GDM1 (cell line): ENCODE results near the gene TRIM71.
A peak's percentile ranks its signal among the peaks of the same experiment; 100 is the strongest.
"Not testable (repeated sequence)": the region's sequence is repeated elsewhere in the genome, so short reads cannot be mapped to it uniquely, and the experiment has no call there.

ENCODE experiments used
- DNase-seq: peaks from one replicate; lab custom pipeline; 2025; lab: John Stamatoyannopoulos, UW

TRIM71 gene

DNA sequence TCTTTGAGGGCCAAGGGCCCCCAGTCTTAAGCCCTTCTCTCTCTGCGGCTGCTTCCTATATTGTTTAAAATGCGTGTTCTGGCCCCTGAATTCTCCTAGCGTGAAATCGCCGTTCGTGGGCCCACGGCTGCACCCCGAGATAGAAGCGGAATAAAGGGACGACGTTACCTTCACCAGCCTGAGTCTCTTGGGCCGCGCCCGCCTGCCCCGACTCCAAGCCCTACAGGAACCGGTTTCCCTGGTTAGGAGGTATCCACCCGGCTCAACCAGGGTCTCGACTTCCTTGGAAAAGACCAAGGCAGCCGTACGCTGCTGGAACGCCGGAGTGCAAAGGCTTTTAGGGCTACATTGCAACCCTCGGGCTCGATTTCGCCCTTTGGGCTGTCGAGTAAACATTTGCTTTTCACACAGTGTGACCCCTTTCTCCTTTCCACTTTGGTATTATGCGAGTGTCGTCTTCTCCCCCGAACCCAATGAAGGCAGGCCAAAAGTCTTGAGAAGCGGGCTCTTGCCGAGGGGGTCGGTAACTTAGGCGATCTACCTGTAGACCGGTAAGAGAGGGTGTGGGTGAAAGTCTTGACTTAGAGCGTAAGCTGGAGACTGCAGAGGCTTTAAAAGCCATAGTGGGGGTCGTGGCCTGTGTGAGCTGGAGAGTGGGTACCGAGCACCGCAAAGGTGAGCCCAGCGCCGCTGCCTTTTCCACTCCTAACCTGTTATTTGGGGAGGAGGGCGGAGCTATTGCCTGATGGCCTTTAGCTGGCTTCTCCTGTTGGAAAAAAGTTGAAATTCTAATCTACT lies 2.0 kb downstream of the TRIM71 start:
- no peak for DNase-seq

DNA sequence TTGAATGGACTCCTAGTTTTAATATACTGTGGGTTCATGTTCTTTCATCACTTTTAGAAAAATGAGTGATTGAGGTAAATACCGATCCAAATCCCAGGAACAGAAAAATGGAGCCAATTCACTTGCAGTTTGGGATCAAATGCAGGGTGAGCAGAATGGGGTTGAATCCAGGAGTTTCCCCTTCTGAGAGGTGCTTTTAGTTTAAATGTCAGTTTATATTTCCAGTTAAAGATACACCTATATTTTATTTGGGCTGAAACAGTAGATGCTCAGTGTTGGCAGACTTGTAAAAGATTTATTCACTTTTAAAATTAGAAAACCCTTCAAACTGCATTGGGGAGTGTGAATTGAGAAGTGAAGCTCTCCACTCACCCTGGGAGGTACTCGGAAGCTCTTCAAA lies 2.6 kb downstream of the TRIM71 start:
- no peak for DNase-seq

DNA sequence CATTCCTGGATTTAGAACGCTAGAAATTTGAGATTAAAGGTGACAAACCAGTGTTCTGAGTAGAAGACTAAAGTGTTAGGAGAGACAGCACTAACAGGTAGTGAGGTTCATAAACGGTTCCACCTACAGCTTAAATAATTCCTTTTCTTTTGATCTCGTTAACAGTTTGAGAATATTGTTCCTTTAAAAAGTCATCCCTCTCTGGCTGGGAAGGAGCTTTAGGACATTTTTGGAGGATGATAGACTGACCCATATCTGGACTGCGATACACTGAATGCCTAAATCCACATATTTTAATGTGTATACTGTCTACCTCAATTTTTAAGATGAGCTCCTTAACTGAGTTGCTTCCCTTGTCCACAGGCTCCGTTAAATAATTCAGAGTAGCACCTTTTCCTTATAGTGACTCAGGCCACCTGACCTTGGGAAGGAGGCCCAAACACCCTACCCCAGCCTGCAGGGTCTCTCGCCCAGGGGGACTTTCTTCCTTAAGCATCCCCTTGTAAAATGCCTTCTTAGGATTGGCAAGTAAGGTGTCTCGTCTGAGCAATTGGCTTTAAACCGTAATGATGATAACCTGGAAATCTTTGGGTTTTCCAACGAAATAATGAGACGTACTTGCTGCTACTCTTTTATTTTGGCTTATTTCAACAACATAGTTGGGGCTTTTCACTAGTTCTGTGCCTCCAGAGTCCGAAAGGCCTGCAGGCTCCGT lies 3.3 kb downstream of the TRIM71 start:
- DNase-seq = no peak

DNA sequence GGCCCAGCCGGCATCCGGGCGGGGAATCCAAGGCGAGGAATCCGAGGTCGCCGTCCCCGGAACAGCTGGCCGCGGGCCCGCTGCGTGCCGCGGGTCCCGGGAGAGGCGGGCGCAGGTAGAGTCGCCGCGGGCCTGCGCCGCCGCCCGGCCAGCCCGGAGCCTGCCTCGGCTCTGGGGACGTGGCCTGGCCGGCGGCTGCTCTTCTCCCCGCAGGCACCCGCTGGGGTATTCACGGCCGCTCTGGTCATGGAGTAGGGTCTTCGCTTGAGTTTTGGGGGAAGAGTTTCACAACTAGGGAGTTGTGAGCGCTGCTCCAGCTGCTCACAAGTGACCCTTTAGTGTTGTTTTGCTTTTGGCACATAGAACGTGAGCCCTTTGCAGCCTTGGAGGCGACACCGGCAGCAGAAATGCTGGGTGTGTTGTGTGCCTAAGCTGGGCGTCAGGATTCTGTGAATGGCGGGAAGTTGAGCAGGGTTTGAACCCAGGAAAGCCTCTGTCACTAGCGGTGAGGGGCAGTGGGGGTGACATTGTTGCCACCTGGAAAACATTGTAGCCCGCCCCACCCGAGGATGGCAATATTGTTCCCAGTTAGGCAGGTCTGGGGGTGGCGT lies 4.0 kb downstream of the TRIM71 start:
- no peak for DNase-seq

DNA sequence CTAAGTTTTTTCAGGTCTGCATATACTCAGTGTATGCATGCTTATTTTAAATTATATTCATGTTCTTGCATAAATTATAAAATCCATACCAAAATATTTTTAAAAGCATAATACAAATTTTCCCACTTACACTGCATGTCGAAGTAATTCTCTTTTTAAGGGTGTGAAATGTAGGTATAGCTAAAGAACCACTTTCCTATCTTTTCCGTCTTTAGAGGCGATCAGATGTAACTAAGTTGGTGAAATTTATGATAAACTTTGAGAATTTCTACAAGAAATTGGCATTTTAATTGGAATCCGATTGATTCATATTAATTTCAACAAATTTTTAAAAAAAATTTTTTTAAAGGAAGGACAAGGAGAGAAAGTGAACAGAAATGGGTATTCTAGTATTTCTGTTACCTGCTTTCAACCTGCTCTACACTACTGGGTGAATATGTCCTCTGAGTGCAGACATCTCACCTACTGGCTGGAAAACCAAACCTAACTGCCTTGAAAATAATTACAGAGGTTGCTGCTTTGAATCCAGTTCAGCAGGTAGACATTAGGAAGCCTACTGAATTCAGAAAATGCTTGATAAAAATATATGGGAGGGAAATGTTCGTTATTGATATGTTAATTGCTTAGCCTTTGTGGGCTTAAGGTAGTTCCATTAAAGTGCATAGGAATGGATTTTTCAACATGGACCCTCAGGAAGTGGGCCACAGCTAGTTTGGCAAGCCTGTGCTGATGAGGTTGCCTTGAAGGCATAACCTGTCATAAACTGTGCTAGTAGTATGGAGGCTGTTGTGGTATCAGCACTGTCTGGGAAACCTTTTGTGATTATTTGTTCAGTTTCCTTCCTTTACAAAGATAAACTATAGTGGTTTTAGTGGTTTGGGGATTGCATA lies 5.1 kb downstream of the TRIM71 start:
- no peak for DNase-seq

DNA sequence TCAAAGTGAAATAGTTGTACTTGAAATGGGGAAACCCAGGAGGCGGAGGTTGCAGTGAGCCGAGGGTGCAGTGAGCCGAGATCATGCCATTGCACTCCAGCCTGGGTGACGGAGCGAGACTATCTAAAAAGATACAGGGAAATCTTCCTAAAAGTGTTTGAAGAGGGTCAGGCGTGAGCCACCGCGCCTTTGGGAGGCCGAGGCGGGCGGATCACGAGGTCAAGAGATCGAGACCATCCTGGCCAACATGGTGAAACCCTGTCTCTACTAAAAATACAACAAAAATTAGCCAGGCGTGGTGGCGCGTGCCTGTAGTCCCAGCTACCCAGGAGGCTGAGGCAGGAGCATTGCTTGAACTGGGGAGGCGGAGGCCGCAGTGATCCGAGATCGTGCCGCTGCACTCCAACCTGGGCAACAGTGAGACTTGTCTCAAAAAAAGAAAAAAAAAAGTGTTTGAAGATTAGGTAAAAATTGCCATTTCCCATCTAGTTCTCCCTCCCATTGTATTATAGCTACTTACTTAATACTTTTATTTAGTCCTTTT lies 5.9 kb downstream of the TRIM71 start:
- DNase-seq = not testable (repeated sequence)

DNA sequence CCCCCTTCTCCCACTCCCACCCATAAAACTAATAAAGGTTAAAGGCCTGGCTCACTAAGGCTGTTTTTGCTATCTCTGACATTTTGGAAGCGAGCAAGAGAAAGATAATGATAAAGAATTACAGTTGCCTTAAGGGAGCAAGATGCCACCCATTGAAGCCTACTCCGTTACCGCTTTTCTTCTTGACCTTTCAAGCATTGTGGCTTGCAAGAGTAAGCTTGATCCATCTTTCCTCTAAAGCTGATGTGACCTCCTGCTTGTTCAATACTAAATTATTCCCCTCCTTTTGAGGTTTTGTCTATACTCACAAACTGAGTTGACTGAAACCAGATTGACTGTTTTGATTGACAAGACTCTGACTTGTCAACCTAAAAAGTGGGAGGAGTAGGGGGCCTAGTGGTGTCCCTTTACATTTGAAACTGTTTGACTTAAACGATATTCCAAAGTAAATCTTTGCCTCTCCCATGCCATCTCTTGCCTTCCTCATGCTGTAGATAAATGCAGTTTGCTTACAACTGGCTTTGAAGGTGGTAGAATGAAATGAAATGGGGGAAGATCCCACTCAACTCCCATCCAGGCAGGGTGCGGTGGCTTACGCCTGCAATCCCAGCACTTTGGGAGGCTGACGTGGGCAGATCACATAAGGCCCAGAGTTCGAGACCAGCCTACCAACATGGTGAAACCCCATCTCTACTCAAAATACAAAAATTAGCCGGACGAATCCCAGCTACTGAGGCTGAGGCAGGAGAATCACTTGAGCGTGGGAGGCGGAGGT lies 8.0 kb downstream of the TRIM71 start:
- no peak for DNase-seq

DNA sequence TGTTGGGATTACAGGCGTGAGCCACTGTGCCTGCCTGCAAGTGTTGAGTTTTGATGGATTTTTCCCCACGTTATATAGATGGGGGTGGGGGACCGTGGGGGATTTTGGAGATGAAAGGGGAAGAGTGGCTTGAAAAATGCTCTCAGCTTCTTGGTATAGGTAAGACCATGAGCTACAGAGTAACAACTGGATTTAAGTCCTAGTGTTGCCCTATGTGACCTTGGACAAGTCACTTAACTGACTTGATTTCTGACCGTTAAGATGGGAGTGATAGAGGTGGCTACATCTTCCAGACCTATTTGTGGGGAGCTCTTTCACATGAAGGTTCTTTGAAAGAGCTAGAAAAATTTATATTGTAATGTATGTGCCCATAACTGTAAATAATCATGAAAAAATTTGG lies 13.3 kb downstream of the TRIM71 start:
- DNase-seq = no peak

DNA sequence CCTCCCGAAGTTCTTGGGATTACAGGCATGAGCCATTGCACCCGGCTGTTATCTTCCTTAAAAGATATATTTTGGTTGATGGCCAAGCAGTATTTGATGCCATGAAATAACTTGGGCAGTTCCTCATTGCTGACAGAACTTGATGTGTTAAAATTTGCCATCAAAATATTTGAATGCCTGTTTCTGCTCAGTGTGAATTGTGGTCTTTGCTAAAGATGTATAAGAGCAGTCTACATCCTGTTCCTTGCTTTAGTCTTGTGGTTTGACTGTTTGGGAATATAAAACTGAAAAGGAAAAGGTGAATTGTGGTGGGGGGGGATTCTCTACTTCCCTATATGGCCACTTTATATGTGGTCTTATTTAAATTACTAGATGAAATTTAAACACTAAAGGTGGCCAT lies 14.0 kb downstream of the TRIM71 start:
- DNase-seq = peak; percentile 65

DNA sequence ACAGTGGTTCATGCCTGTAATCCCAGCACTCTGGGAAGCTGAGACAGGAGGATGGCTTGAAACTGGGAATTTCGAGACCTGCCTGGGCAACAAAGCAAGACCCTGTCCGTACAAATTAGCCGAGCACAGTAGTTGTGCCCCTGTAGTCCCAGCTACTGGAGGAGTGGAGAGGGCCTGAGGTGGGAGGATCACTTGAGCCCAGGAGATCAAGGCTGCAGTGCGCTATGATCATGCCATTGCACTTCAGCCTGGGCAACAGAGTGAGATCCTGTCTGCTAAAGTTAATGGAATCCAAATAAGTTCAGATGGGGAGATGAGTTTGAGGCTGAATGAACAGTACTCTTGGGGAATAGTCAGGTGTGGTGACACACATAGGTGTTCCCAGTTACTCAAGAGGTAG lies 14.4 kb downstream of the TRIM71 start:
- no peak for DNase-seq

DNA sequence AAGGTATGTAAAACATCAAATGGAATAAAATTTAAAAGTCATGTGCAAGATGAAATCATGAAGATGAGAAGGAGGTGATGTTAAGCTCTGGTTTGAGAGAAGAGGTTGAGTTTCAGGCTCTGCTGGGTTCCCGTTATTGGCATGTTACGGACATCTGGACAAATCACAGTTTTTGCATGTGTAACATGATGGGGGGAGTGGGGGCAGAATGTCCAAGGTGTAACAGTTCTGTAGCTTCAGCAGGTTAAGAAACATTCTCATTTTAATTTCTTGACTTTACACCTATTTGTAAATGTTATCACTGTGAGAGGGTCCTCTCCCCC lies 17.2 kb downstream of the TRIM71 start:
- DNase-seq = no peak

DNA sequence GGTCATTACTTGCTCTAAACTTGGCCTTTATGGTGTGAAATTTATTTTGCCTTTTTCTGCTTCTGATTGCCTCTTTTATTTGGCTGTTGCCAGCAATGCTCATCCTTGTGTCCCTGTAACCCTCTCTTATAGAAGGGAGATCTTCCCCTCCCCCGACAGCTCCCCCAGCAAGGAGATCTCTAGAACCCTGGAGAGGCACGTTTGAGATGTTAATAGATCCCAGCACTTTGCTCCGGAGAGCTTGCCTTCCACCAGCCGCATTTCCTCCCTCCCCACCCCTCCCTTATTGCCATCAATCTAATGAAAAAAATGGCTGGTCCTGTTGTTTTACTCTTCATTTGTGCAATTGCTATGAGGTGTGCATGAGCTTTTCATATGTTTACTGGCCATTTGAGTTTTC lies 18.2 kb downstream of the TRIM71 start:
- DNase-seq = no peak

DNA sequence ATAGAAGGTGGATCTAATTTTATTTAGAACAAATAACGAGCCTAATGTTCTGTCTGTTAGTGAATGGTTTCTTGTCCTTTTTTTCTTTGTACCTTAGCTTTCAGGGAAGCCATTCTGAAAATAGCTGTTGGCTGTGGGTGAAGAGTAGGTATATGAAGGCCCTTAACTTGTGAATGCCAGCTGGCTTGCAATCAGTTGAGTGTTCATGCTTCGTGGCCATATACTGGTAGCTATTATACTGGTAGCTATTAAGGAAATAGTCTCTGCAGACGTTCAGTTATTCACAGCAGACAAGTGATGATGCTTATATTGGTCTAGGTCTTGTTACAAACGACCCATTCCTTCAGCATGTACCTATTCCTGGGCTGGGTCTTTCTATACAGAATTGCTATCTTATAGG lies 18.8 kb downstream of the TRIM71 start:
- no peak for DNase-seq

DNA sequence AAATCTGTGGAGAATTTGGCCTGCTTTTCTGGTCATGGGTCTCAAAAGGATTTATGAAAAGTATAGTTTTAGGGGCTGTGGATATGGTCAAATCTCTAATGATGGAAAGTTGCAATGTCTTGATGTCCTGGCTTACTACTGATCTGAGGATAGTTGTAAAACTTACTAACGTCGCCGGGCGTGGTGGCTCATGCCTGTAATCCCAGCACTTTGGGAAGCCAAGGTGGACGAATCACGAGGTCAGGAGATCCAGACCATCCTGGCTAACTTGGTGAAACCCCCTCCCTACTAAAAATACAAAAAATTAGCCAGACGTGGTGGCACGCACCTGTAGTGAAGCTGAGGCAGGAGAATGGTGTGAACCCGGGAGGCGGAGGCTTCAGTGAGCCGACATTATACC lies 19.6 kb downstream of the TRIM71 start:
- DNase-seq = no peak

DNA sequence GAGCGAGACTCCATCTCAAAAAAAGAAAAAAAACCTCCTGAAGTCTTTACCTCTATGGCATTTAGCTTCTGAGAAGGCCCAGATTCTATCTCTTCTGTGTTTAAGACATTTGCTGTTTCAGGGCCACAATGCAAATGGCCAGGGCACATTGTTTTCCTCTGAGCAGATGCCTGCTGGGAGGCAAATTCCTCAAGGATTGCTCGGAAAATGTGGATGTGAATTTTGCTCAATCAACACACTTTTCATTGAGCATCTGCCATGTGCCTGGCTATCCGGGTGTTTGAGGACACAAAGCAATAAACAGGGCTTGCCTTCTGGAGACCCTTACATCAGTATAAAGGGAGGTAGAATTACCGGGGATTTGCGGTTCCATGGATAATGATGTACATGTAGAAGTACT lies 20.0 kb downstream of the TRIM71 start:
- no peak for DNase-seq

DNA sequence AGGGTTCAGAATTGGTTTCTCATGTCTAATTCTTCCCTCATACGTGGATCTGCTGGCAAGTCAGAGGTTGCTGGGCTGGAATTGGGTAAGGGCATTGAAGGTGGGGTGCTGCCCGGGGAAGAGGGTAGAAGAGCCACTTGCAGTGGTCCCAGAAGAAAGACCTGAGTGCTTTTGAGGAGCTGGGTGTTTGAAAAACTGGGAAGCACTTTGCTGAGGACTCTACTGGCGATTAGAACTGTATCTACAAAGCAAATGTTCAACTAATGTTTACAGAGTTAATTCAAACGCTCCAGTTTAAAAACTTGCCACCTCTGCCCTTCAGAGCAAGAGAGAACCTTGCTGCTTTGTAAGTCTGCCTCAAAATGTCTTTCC lies 21.9 kb downstream of the TRIM71 start:
- DNase-seq = no peak

DNA sequence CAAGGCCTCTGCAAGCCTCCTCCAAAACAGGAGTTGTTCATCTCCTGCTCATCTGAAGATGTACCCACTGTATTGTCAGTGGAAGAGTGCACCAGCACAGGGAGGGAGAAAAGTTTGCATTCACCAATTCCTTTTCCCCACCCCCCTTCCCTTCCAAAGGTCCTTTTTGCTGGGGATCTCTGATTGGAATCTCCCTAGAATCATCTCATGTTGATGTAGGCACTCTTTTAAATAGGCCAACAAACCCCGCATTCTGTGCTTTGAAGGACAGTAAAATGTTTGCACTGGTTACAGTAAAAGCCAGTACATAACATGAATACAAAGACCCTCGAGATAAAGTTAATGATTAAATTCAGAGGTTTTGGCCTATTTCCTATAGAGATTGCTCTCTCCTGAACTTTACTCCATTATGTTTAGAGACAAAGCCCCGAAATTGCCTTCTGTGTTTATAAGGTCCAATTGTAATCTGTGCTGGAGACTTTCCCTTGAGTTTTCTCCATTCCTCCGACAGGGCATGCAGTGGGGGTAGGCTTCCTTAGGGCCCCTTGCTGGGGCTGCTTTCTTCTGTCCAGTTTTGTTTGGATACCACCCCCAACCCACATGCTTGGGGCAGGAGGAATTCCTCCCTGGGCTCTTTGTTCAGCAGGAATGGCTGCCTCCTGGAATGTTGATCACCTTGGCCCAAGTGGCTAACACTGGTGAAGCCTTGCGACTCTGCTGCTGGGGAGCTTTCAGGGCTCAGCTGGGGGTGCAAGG lies 22.5 kb downstream of the TRIM71 start:
- DNase-seq = no peak

DNA sequence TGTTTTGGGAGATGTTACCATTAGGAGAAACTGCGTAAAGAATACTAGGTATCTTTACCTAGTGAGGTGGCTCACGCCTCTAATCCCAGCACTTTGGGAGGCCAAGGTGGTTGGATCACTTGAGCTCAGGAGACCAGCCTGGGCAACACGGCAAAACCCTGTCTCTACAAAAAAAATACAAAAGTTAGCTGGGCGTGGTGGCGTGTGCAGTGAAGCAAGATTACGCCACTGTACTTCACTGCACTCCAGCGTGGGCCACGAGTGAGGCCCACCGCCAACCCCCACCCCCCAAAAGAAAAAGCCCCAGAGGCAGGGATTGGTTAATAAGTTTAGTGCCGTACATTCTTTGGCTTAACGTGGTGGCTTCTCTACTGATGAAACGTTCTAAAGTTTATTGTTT lies 23.5 kb downstream of the TRIM71 start:
- no peak for DNase-seq

DNA sequence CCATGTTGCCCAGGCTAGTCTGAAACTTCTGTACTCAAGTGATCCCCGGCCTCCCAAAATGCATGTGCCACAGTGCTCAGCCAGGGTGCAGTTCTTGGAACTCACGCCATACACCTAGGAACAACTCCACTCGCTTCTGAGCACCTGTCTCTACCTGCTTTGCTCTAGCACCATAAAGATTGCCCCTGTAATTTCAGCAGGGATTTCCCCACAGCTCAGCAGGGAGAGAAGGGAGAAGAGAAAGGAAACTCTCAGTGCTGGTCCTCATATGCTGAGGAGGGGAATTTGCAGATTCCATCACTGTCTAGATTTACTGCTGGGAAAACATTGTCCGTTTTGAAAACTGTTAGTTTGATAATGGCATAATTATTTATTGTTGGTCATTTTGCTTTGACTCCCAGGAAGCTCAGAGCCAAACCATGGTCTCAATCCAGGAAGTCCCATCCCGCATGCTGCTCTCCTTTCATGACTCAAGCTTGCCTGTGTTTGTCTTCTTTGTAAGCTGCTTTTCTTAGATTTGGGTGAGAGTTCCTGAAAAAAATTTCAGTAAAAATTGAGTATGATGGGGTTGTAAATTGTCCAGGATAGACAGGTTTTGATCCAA lies 24.2 kb downstream of the TRIM71 start:
- no peak for DNase-seq

DNA sequence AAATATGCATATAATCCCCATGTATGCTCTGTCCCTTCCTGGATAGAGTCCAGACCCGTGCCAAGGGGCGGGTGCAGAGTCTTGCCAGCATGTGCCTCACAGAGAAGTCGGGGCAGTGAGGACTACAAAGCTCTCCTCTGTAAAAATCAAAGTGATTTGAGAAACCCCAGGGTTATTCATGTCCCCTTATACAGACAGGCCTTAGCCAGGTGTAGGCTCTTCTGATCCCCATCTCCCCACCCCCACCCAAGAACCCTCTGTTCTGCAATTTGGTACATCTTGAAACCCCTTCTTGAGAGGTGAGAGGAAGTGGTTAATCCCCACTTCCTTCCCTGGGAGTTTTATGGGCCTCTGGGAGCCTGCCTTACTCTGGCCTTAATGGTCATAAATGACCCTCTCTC lies 24.7 kb downstream of the TRIM71 start:
- no peak for DNase-seq
